Loucy (cell line): Measurements from ENCODE around the gene HBB.

Source experiments
- EZH2phosphoT487 ChIP-seq: fragments of 200-600 bp; IDR thresholded peaks from 2 replicates; pipeline ENCODE4 v1.6.1; 2018; ENCODE audit warnings: antibody characterized with exemption, mild to moderate bottlenecking, moderate library complexity, borderline replicate concordance
- TF ChIP-seq, protein P1 (sequence below): fragments of 200-600 bp; sonication (generic); conservative IDR thresholded peaks from 2 replicates; pipeline ENCODE4 v1.5.1; 2014; ENCODE audit warnings: mild to moderate bottlenecking, antibody characterized with exemption, low read length

DNA sequence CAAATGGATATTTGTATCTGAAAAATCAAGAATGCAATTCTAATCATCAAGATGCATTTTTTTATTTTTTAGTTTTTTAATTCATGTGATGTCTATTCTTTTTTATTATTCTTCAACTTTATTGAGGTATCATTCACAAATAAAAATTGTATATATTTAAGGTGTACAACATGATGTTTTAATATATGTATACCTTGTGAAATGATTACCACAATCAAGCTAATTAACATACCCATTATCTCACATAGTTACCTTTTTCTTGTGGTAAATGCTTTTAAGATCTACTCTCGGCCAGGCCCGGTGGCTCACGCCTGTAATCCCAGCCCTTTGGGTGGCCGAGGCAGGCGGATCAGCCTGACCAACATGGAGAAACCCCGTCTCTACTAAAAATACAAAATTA lies 3.7 kb downstream of the HBB start:
- TF ChIP-seq, protein P1, sequence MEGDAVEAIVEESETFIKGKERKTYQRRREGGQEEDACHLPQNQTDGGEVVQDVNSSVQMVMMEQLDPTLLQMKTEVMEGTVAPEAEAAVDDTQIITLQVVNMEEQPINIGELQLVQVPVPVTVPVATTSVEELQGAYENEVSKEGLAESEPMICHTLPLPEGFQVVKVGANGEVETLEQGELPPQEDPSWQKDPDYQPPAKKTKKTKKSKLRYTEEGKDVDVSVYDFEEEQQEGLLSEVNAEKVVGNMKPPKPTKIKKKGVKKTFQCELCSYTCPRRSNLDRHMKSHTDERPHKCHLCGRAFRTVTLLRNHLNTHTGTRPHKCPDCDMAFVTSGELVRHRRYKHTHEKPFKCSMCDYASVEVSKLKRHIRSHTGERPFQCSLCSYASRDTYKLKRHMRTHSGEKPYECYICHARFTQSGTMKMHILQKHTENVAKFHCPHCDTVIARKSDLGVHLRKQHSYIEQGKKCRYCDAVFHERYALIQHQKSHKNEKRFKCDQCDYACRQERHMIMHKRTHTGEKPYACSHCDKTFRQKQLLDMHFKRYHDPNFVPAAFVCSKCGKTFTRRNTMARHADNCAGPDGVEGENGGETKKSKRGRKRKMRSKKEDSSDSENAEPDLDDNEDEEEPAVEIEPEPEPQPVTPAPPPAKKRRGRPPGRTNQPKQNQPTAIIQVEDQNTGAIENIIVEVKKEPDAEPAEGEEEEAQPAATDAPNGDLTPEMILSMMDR, result no peak
- TF ChIP-seq EZH2phosphoT487, result no peak
